GM12891 (cell line): Measurements from ENCODE around the gene ZBED6.

ENCODE experiments used
- POLR2A ChIP-seq: IDR thresholded peaks from 2 replicates; pipeline ENCODE4 v1.6.1; 2011; ENCODE audit warnings: low read depth, low read length, control low read depth
- POLR2AphosphoS5 ChIP-seq: IDR thresholded peaks from 2 replicates; pipeline ENCODE4 v1.6.1; 2011; ENCODE audit warnings: low read depth, low read length, control low read depth
- POU2F2 ChIP-seq: IDR thresholded peaks from 2 replicates; pipeline ENCODE4 v1.6.1; 2011; ENCODE audit warnings: low read depth, mild to moderate bottlenecking, control low read depth, low read length, moderate library complexity
- SPI1 ChIP-seq: IDR thresholded peaks from 2 replicates; pipeline ENCODE4 v1.6.1; 2011; ENCODE audit warnings: low read depth, low read length, control low read depth
- TAF1 ChIP-seq: IDR thresholded peaks from 2 replicates; pipeline ENCODE4 v1.6.1; 2011; ENCODE audit warnings: low read depth, low read length, control low read depth

- no peak for TF ChIP-seq SPI1
- TF ChIP-seq POLR2A, result no peak
- TF ChIP-seq POLR2AphosphoS5, result no peak
- no peak for TF ChIP-seq POU2F2
- no peak for TF ChIP-seq TAF1
Measured at GRCh38 chr1:203839081-203839480, 43.7 kb downstream of the ZBED6 start.
